ENCODE measurements around the gene HHAT.

GRCh38 chr1:210527091-210527490 lies 198.4 kb downstream of the HHAT start:
- TF ChIP-seq EZH2 (IDR thresholded peaks at IDR 0.05; ENCODE audit: borderline replicate concordance, low read depth, low read length, severe bottlenecking) = no peak
- TF ChIP-seq CTCF (IDR thresholded peaks at IDR 0.05; ENCODE audit: borderline replicate concordance, extremely low read depth, low read length, poor library complexity, severe bottlenecking) = no peak
